Mucosa of rectum (tissue), 2 donors: Measurements from ENCODE around the gene C17orf107.

ENCODE experiments used
- H3K27ac ChIP-seq, 2 donors: one replicate each; pipeline ENCODE4 v1.7.0; 2013; ENCODE audit warnings: inconsistent platforms in 2 of 2, low read depth in 2 of 2, low read length in 2 of 2
- H3K27me3 ChIP-seq, 2 donors: one replicate each; pipeline ENCODE4 v1.7.0; 2013; ENCODE audit warnings: low read length in 2 of 2; ENCODE audit not compliant: control insufficient read depth in 2 of 2, insufficient read depth in 2 of 2
- H3K36me3 ChIP-seq, 2 donors: one replicate each; pipeline ENCODE4 v1.7.0; 2013; ENCODE audit warnings: low read length in 2 of 2; ENCODE audit not compliant: control insufficient read depth in 2 of 2, insufficient read depth in 2 of 2
- H3K4me1 ChIP-seq, 2 donors: one replicate each; pipeline ENCODE4 v1.7.0; 2013; ENCODE audit warnings: low read length in 2 of 2, mild to moderate bottlenecking in 1 of 2; ENCODE audit not compliant: control insufficient read depth in 2 of 2, insufficient read depth in 2 of 2
- H3K4me3 ChIP-seq, 2 donors: one replicate each; pipeline ENCODE4 v1.7.0; 2013; ENCODE audit warnings: low read length in 2 of 2
- H3K9ac ChIP-seq, 2 donors: one replicate each; pipeline ENCODE4 v1.7.0; 2013; ENCODE audit warnings: low read length in 2 of 2, low read depth in 1 of 2, mild to moderate bottlenecking in 1 of 2
- H3K9me3 ChIP-seq, 2 donors: one replicate each; pipeline ENCODE4 v1.7.0; 2013; ENCODE audit warnings: low read length in 2 of 2; ENCODE audit not compliant: control insufficient read depth in 2 of 2
- donor health status: healthy.
- donor health status: Normal muscosa, but diverticular disease.

C17orf107 gene

GRCh38 chr17:4870855-4871254 is 28.5 kb upstream of the C17orf107 start:
- Histone ChIP-seq H3K27ac (no peak overlapping the region), H3K9ac (no peak overlapping the region), H3K9me3 (no peaks in the 10 kb centered on the region), H3K36me3 (peaks cover 0 to 8% of the 10 kb centered on the region in 2 donors), H3K4me1 (no peaks in the 10 kb centered on the region), H3K27me3 (no peaks in the 10 kb centered on the region), H3K4me3 (no peak overlapping the region)

GRCh38 chr17:4872786-4873185 is 26.6 kb upstream of the C17orf107 start:
- no peaks in the 10 kb centered on the region for H3K9me3 ChIP-seq
- H3K4me1 ChIP-seq, result peaks cover 0 to 2% of the 10 kb centered on the region in 2 donors
- peaks cover 4 to 5% of the 10 kb centered on the region in 2 donors for H3K36me3 ChIP-seq
- H3K9ac ChIP-seq, result no peak overlapping the region
- H3K27me3 ChIP-seq, result no peaks in the 10 kb centered on the region
- no peak overlapping the region for H3K4me3 ChIP-seq
- H3K27ac ChIP-seq, result no peak overlapping the region

GRCh38 chr17:4877089-4877488 is 22.2 kb upstream of the C17orf107 start:
- Histone ChIP-seq H3K9me3 (no peaks in the 10 kb centered on the region), H3K4me1 (peaks cover 0 to 2% of the 10 kb centered on the region in 2 donors), H3K4me3 (no peak overlapping the region), H3K9ac (no peak overlapping the region), H3K36me3 (peaks cover 23 to 26% of the 10 kb centered on the region in 2 donors), H3K27me3 (no peaks in the 10 kb centered on the region), H3K27ac (no peak overlapping the region)

DNA sequence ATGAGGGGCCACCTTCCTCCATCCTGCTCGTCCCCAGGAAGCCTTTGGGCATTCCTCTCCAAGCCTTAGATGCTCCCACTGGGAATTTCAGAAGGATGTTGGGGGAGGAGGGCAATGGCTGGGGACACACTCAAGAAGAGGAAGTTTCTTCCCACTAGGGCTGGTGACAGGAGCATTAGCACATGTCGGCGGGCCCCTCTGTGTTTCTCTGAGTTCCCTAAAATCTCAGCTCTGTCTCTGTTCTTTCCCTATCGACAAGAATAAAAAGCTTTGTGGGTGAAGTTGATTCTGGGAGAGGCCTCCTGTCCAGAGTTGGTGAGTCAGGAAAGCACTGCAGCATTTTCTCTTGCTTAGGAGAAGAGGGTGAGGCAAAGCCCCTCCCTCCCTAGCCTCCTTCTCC is 19.7 kb upstream of the C17orf107 start:
- no peak overlapping the region for H3K27ac ChIP-seq
- no peaks in the 10 kb centered on the region for H3K9me3 ChIP-seq
- no peak overlapping the region for H3K4me3 ChIP-seq
- peaks cover 0 to 2% of the 10 kb centered on the region in 2 donors for H3K4me1 ChIP-seq
- H3K9ac ChIP-seq, result no peak overlapping the region
- H3K36me3 ChIP-seq, result peaks cover 25 to 33% of the 10 kb centered on the region in 2 donors
- H3K27me3 ChIP-seq, result no peaks in the 10 kb centered on the region

DNA sequence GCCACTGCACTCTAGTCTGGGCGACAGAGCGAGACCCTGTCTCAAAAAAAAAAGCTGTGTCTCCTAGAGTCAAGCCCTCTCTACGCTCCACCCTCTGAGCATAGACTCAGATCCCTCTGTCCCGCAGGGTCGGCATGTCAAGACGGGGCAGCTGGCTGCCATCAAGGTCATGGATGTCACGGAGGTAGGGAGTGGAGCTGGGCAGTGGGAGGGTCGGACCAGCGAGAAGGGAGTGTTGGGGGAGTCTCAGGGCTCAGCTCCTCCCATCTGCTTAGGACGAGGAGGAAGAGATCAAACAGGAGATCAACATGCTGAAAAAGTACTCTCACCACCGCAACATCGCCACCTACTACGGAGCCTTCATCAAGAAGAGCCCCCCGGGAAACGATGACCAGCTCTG is 18.5 kb upstream of the C17orf107 start:
- H3K9ac ChIP-seq, result no peak overlapping the region
- peaks cover 38 to 45% of the 10 kb centered on the region in 2 donors for H3K36me3 ChIP-seq

DNA sequence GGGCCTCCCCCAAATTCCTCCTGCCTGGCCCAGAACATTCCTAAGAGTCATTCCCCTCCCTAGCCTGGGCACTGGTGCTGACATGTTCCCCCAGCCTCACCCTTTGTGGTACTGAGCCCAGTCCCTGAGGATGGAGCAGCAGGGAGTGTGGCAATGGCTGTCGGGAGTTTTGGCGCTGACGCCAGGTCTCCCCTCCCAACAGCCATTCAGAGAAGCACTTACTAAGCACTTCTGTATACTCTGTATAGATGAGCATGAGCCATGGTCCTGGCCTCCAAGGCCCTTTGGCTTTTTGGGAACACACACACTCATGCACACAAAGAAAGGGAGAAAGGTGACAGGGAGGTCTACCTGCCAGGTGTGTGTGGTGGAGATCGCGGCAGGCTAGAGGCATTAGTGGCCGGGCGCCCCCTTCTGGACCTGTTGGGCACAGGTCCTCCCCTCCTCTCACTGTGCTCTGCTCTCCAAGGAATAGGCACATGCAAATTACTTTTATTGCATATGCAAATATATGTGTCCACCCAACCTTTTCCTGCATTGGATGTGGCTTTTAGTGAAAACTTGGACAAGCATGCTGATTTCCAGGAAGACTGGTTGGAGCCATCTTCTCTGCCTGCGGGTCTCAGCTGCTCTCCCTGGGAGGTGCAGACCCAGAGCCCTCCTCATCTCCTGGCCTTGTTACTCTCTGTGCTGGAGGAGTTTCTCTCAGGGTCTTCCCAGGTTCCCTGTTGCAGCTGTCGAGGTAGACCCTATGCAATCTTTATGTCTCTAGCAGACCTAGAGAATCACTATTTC is 17.4 kb upstream of the C17orf107 start:
- peaks cover 49 to 55% of the 10 kb centered on the region in 2 donors for H3K36me3 ChIP-seq
- H3K27me3 ChIP-seq, result no peaks in the 10 kb centered on the region
- no peak overlapping the region for H3K9ac ChIP-seq
- H3K27ac ChIP-seq, result no peak overlapping the region
- H3K9me3 ChIP-seq, result no peaks in the 10 kb centered on the region
- peaks cover 0 to 2% of the 10 kb centered on the region in 2 donors for H3K4me1 ChIP-seq
- no peak overlapping the region for H3K4me3 ChIP-seq

More for the DNA sequence above, 18.5 kb upstream of the C17orf107 start:
- Histone ChIP-seq H3K9me3 (no peaks in the 10 kb centered on the region), H3K4me3 (no peak overlapping the region), H3K27me3 (no peaks in the 10 kb centered on the region), H3K27ac (no peak overlapping the region), H3K4me1 (peaks cover 0 to 2% of the 10 kb centered on the region in 2 donors)

DNA sequence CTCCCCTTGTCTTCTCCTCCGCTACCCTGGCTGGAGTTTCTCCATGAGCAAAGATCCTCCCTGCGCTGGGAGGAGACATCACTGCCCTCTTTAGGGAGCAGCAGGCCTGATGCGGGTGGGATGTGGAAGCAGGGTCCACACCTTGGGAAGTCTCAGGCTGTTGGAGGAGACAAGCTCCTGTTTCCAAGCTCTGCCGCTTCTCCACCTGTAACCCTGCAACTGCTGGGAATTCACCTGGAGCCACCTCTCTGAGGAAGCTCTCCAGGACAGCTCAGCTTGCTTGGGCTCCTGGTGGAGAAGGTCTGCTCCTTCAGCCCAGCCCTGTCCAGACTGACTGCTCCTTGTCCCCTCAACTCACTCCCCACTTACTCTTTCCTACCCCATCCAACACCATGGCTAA is 14.8 kb upstream of the C17orf107 start:
- H3K9ac ChIP-seq, result no peak overlapping the region
- no peaks in the 10 kb centered on the region for H3K4me1 ChIP-seq
- peaks cover 48 to 54% of the 10 kb centered on the region in 2 donors for H3K36me3 ChIP-seq
- H3K9me3 ChIP-seq, result no peaks in the 10 kb centered on the region
- H3K27ac ChIP-seq, result no peak overlapping the region
- H3K27me3 ChIP-seq, result no peaks in the 10 kb centered on the region
- H3K4me3 ChIP-seq, result no peak overlapping the region

DNA sequence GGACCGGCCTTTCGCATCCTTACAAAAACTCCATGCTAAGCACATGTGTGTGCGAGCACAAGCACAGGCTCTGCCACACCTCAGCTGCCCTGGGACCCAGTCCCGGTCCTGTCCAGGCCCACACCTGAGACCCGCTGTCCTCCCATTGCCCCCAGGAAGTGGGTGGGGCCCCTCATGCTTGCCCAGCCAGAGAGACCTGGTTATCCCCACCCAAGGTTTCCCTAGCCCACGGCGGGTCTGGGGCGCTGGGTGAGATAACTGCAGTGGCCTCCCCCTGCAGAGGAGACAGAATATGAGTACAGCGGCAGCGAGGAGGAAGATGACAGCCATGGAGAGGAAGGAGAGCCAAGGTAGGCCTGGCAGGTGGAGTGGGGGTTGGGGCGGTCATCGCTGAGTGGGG is 12.5 kb upstream of the C17orf107 start:
- H3K36me3 ChIP-seq, result peaks cover 61 to 68% of the 10 kb centered on the region in 2 donors
- no peak overlapping the region for H3K9ac ChIP-seq
- no peaks in the 10 kb centered on the region for H3K9me3 ChIP-seq
- H3K4me1 ChIP-seq, result no peaks in the 10 kb centered on the region
- no peak overlapping the region for H3K4me3 ChIP-seq
- no peak overlapping the region for H3K27ac ChIP-seq
- no peaks in the 10 kb centered on the region for H3K27me3 ChIP-seq

GRCh38 chr17:4887581-4887980 is 11.8 kb upstream of the C17orf107 start:
- peaks cover 63 to 67% of the 10 kb centered on the region in 2 donors for H3K36me3 ChIP-seq
- no peaks in the 10 kb centered on the region for H3K4me1 ChIP-seq
- no peaks in the 10 kb centered on the region for H3K27me3 ChIP-seq
- H3K9ac ChIP-seq, result no peak overlapping the region
- no peak overlapping the region for H3K4me3 ChIP-seq
- H3K9me3 ChIP-seq, result no peaks in the 10 kb centered on the region
- H3K27ac ChIP-seq, result no peak overlapping the region

DNA sequence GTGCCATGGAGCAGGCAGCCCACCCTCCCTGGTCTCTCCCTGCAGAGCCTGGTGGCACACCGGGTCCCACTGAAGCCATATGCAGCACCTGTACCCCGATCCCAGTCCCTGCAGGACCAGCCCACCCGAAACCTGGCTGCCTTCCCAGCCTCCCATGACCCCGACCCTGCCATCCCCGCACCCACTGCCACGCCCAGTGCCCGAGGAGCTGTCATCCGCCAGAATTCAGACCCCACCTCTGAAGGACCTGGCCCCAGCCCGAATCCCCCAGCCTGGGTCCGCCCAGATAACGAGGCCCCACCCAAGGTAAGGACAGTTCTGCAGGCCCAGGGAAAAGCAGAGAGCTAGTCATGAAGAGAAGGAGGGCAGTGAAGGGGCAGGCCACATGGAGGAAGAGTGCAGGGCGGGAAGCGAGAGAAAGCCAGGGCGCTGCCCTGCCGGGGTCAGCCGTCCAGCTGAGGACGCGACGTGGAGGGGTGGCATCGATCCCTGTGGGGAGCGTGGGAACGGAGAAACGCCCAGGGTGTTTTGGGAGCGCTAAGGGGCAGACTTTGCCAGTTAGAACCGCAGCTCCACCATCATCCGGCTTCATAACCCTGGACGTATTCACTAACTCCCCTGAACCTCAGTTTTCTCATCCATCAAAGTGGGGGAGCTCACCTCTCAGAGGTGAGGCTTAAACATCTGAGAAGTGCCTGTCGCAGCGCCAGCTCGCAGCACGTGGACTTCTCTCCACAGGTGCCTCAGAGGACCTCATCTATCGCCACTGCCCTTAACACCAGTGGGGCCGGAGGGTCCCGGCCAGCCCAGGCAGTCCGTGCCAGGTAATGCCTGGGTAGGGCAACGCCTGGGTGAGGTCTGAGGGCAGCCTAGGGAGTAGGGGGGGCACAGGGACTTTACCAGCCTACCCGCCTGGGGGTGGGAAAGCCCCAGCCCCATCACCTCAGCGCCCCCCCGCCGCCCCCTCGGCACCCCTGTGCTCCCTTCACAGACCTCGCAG is 7.6 kb upstream of the C17orf107 start:
- H3K4me3 ChIP-seq, result no peak overlapping the region
- no peaks in the 10 kb centered on the region for H3K4me1 ChIP-seq
- H3K9ac ChIP-seq, result no peak overlapping the region
- H3K27ac ChIP-seq, result no peak overlapping the region
- peaks cover 79 to 83% of the 10 kb centered on the region in 2 donors for H3K36me3 ChIP-seq
- no peaks in the 10 kb centered on the region for H3K27me3 ChIP-seq
- H3K9me3 ChIP-seq, result no peaks in the 10 kb centered on the region
